CD1c-positive myeloid dendritic cell (primary cell): ENCODE measurements around the gene KIF4B.
A peak's percentile ranks its signal among the peaks of the same experiment; 100 is the strongest.

Experiments
- DNase-seq: peaks from one replicate; pipeline ENCODE4 v3.0.0-alpha.2; 2016; ENCODE audit errors: extremely low spot score

The KIF4B gene

DNA sequence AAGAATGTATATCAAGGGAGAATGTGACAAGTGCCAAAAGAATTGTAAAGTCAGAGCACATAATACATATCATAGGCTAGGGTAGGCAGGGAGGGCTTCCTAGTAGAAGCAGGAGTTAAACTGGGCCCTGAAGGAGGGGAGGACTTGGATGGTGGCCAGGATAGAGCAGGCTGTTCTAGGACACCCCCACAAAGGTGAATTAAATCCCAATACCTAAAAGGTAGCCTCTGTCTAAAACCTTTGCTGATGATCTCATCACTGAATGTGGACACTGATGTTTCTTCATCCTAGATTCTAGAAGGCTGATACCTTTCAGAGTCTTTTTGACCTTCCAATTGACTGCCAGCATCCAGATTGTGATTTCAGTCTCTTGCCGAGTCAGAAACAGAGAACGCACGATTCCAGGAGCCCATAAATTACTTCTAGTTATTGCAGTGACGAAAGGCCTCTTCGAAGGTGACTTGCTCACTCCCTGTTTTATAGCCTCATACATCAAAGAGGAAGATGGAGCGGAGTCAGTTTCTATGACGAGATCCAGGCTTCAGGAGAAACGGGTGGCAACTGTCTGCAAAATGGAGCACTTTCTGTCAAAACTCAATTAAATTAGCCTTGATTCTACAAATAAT, 43.2 kb downstream of the KIF4B start:
- no peak for DNase-seq

- DNase-seq = no peak
Observed at GRCh38 chr5:155057626-155058025, 44.1 kb downstream of the KIF4B start.

- DNase-seq = peak; percentile 34
Observed at GRCh38 chr5:155064580-155064979, 51.0 kb downstream of the KIF4B start.

DNA sequence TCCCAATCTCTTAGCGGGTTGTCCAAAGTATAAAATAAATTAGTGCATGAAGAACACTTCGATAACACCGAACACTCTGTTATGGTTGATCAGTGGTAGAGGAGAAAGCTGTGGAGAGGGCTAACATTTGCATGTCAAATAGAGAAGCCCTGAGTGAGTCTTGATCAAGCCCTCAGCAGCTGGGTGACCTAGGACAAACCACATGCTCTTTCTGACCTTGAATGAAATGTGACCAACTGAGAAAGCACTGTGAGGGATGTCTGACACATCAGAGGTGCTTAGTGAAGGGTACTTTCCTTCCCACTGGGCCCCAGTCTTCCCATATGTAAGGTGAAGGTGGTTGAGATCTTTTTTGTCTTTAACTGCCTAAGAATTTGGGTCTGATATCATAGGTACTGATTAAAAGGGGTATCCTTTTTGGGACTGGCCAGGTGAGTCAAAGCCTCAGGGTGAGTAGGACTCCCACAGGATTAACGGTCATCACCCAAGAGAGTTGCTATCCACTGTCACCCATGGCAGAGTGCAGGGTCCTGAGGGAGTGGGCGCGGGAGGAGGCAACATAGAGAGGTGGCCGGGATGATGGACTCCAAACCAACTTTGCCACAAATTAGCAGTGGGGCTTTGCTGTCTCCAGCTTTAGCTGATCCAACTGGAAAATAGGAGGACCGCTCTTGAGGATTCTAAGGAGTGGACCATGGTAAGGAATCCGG, 53.5 kb downstream of the KIF4B start:
- no peak for DNase-seq
